GM18861 (cell line): ENCODE results near the gene TNFSF13.
"Not testable (repeated sequence)": the region's sequence is repeated elsewhere in the genome, so short reads cannot be mapped to it uniquely, and the experiment has no call there.

Experiments
- ATAC-seq: cut with Tn5 transposase; IDR thresholded peaks from one replicate; pipeline ENCODE4 v1.9.1; 2021; ENCODE audit not compliant: unreplicated experiment

Gene TNFSF13

GRCh38 chr17:7589891-7590691 lies 31.5 kb downstream of the TNFSF13 start, which contains the start of gene SOX15:
SOX15 (minus strand) TSS chr17:7590094; CDS start chr17:7589676, 418 bp downstream.
- no peak for ATAC-seq

GRCh38 chr17:7590743-7591142 lies 32.2 kb downstream of the TNFSF13 start:
- ATAC-seq, result no peak

GRCh38 chr17:7591596-7591995 lies 33.0 kb downstream of the TNFSF13 start:
- ATAC-seq, result no peak

- no peak for ATAC-seq
These were observed 34.0 kb downstream of the TNFSF13 start for GRCh38 chr17:7592422-7593021.

GRCh38 chr17:7593296-7593695 lies 34.7 kb downstream of the TNFSF13 start:
- no peak for ATAC-seq

- not testable (repeated sequence) for ATAC-seq
These were observed 39.0 kb downstream of the TNFSF13 start for GRCh38 chr17:7597561-7597960.

GRCh38 chr17:7606280-7606679 lies 47.7 kb downstream of the TNFSF13 start:
- ATAC-seq, result no peak

- no peak for ATAC-seq
These were observed 52.1 kb downstream of the TNFSF13 start for GRCh38 chr17:7610641-7611040.
